Calu3 (cell line): ENCODE measurements around the gene PSMD2. TPM values are rescaled to one million over a fixed set of nuclear protein-coding genes. Genes with fewer than 3 reads are reported as not detected.

Source experiments
- BruUV-seq: library from RNA; stranded (reverse); fragments of 400-500 nt; replicated peaks from 2 replicates; lab custom pipeline; 2021; lab: Mats Ljungman, UMichigan
- CTCF ChIA-PET: fragments of 300-600 bp; sonication (Branson Sonifier 250); formaldehyde crosslinking; loops from one replicate; lab custom pipeline; 2022; ENCODE audit warnings: antibody characterized with exemption; lab: Charles Lee
- DNase-seq: peaks from one replicate; pipeline ENCODE4 v3.0.0; 2022
- H3K27ac Mint-ChIP-seq: one replicate; pipeline ENCODE4 v1.8.0; 2022; ENCODE audit warnings: mixed read lengths; ENCODE audit not compliant: unreplicated experiment
- H3K27me3 Mint-ChIP-seq: one replicate; pipeline ENCODE4 v1.8.0; 2022; ENCODE audit warnings: mixed read lengths; ENCODE audit not compliant: unreplicated experiment
- H3K36me3 Mint-ChIP-seq: one replicate; pipeline ENCODE4 v1.8.0; 2022; ENCODE audit warnings: mild to moderate bottlenecking, moderate library complexity, mixed read lengths; ENCODE audit not compliant: insufficient read depth, unreplicated experiment
- H3K4me1 Mint-ChIP-seq: one replicate; pipeline ENCODE4 v1.8.0; 2022; ENCODE audit warnings: mild to moderate bottlenecking, low read depth, mixed read lengths; ENCODE audit not compliant: unreplicated experiment
- H3K4me3 Mint-ChIP-seq: one replicate; pipeline ENCODE4 v1.8.0; 2022; ENCODE audit warnings: mild to moderate bottlenecking, low read depth, moderate library complexity, mixed read lengths; ENCODE audit not compliant: unreplicated experiment
- H3K9me3 Mint-ChIP-seq: one replicate; pipeline ENCODE4 v1.8.0; 2022; ENCODE audit warnings: low read depth, mixed read lengths; ENCODE audit not compliant: unreplicated experiment
- intact Hi-C: fragments of 100-400 bp; cut with micrococcal nuclease; formaldehyde crosslinking; loops from one replicate; pipeline ENCODE4 v1.10.0; 2022; ENCODE audit not compliant: unreplicated experiment
- total RNA-seq: library from RNA; stranded (reverse); gene quantifications from 2 replicates; pipeline ENCODE4 v1.2.3, GENCODE V29; 2022
- TF ChIP-seq, protein P1 (sequence below): fragments of 200-600 bp; IDR thresholded peaks from one replicate; pipeline ENCODE4 v1.8.0; 2022; ENCODE audit warnings: antibody characterized with exemption; ENCODE audit not compliant: unreplicated experiment

Gene PSMD2
- total RNA-seq, 1 experiment from 2014 or later: 530 TPM

GRCh38 chr3:184275381-184275701 lies 23.7 kb upstream of the PSMD2 start:
- TF ChIP-seq, protein P1, sequence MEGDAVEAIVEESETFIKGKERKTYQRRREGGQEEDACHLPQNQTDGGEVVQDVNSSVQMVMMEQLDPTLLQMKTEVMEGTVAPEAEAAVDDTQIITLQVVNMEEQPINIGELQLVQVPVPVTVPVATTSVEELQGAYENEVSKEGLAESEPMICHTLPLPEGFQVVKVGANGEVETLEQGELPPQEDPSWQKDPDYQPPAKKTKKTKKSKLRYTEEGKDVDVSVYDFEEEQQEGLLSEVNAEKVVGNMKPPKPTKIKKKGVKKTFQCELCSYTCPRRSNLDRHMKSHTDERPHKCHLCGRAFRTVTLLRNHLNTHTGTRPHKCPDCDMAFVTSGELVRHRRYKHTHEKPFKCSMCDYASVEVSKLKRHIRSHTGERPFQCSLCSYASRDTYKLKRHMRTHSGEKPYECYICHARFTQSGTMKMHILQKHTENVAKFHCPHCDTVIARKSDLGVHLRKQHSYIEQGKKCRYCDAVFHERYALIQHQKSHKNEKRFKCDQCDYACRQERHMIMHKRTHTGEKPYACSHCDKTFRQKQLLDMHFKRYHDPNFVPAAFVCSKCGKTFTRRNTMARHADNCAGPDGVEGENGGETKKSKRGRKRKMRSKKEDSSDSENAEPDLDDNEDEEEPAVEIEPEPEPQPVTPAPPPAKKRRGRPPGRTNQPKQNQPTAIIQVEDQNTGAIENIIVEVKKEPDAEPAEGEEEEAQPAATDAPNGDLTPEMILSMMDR: no peak
- CTCF ChIA-PET: interaction anchor here (0.7 kb wide), 1 partner anchor 806 kb away, joined by 3 read pairs; no protein-coding TSS in a partner anchor
- H3K4me3 Mint-ChIP-seq: no peak overlapping the region
- H3K36me3 Mint-ChIP-seq: no peaks in the 10 kb centered on the region
- intact Hi-C loops: no loop called here
- H3K9me3 Mint-ChIP-seq: no peaks in the 10 kb centered on the region
- BruUV-seq: no TSS peak
- H3K27me3 Mint-ChIP-seq: peaks cover 74% of the 10 kb centered on the region
- no peaks in the 10 kb centered on the region for H3K4me1 Mint-ChIP-seq
- no peak for DNase-seq
- H3K27ac Mint-ChIP-seq: no peak overlapping the region

DNA sequence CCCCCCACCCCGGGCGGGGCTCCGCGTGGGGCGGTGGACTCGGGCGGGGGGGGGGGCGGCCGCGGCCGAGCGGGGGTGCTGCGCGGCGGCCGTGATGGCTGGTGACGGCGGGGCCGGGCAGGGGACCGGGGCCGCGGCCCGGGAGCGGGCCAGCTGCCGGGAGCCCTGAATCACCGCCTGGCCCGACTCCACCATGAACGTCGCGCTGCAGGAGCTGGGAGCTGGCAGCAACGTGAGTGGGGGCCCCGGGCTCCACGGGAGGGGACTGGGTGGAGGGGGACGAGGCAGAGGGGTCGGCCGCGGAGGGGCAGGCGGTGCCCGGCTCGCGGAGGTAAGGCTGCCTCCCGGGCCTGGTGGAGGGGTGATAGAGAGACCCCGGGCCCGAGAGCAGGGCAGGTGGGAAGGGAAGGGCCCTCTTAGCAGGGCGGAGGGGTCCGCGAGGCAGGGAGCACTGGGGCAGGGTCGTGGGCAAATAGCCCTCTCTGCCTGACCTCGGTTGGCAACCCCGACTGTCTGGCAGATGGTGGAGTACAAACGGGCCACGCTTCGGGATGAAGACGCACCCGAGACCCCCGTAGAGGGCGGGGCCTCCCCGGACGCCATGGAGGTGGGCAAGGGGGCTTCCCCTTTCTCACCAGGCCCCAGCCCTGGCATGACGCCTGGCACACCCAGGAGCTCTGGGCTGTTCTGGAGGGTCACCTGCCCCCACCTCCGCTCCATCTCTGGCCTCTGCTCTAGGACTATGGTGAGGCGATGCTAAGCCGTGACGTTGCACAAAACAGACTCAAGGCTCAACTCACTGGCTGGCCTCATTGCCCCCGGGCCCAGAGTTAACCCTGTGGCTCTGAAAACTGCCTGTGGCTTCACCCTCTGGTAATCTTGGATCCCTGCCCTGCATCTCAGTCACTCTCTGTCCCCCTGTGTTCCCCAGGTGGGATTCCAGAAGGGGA lies 22.8 kb upstream of the PSMD2 start, which contains the start of gene ECE2:
TSS of gene ECE2 (plus strand) at position 62 of the 950 bp plus-strand sequence. CDS start at position 194, 132 bp downstream.
- Mint-ChIP-seq H3K9me3 (no peaks in the 10 kb centered on the region), H3K4me1 (no peaks in the 10 kb centered on the region), H3K27me3 (peaks cover 80% of the 10 kb centered on the region), H3K4me3 (no peak within 1 kb of the TSS), H3K27ac (no peak within 1 kb of the TSS), H3K36me3 (no peaks in the 10 kb centered on the region)
- no TSS peak for BruUV-seq
- CTCF ChIA-PET: interaction anchor here (0.7 kb wide), 1 partner anchor 807 kb away, joined by 3 read pairs; no protein-coding TSS in a partner anchor
- TF ChIP-seq, protein P1: no peak
- intact Hi-C loops: no loop called here
- no peak for DNase-seq

- no peak overlapping the region for H3K4me3 Mint-ChIP-seq
- H3K4me1 Mint-ChIP-seq: no peaks in the 10 kb centered on the region
- H3K36me3 Mint-ChIP-seq: no peaks in the 10 kb centered on the region
- DNase-seq: no peak
- CTCF ChIA-PET: no interaction called here
- H3K27ac Mint-ChIP-seq: no peak overlapping the region
- TF ChIP-seq, protein P1: no peak
- no peaks in the 10 kb centered on the region for H3K9me3 Mint-ChIP-seq
- BruUV-seq: no TSS peak
- H3K27me3 Mint-ChIP-seq: peaks cover 85% of the 10 kb centered on the region
- intact Hi-C loops: no loop called here
Measured at GRCh38 chr3:184277366-184277765, 21.7 kb upstream of the PSMD2 start.

GRCh38 chr3:184282941-184283340 lies 16.1 kb upstream of the PSMD2 start:
- Mint-ChIP-seq H3K4me1 (no peaks in the 10 kb centered on the region), H3K4me3 (no peak overlapping the region), H3K36me3 (no peaks in the 10 kb centered on the region), H3K9me3 (no peaks in the 10 kb centered on the region), H3K27me3 (peaks cover 96% of the 10 kb centered on the region), H3K27ac (no peak overlapping the region)
- TF ChIP-seq, protein P1: no peak
- no TSS peak for BruUV-seq
- intact Hi-C loops: no loop called here
- CTCF ChIA-PET: interaction anchor here (0.5 to 1.0 kb wide), 3 partner anchors 41 to 154 kb away, joined by 3 to 4 read pairs (median 3); no protein-coding TSS in a partner anchor
- DNase-seq: no peak
